Measurements from ENCODE around the gene MAP2K4. TPM values are rescaled to one million over a fixed set of nuclear protein-coding genes. Genes with fewer than 3 reads are reported as not detected.
"Not testable (repeated sequence)": the region's sequence is repeated elsewhere in the genome, so short reads cannot be mapped to it uniquely, and the experiment has no call there.

MAP2K4 gene
- total and polyA plus RNA-seq, 2 of the 4 experiments (the other 2 are of a cell fraction), result 14.5 to 32.6 TPM

DNA sequence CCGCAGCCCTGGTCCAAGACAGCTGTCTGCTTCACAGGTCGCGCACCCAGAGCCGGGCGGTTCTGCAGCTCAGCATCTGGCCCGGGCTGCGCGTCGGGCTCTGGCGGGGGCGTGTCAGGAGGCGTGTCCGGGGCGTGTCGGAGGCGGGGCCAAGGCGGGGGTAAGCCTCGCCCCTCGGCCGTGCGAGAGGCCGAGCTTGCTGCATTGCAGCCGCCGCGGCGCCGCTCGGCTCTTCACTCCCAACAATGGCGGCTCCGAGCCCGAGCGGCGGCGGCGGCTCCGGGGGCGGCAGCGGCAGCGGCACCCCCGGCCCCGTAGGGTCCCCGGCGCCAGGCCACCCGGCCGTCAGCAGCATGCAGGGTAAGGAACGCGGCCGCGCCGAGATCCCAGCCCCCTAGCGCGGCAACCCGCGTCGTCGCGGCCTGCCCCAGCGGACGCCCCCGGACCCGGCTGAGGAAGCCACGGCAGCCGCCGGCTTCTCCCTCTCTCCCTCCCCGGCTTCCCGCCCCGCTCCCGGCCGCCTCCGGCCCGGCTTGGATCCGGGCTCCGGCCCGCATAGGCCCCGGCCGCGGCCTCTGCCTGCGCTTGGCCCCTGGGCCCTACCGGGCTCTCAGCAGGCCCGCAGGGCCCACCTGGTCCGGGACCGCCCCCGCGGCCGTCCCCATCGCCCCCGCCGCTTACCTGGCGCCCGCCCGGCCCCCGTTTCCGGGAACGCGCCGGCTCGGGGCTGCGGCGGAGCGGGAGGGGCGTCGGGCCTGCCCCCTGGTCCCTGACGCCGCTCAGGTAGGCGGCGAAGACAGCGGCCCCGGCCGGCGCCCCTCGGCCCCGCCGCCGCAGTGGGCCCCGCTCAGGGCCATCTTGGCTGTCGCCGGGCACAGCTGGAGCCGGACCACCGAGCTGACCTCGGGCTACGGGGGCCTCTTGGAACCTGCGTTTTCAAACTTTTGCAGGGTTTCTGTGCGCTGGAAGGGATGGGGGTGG lies at the start of gene MAP2K4 (continued):
- peak; percentile 67; the same call in 1 of the 2 replicates for TF ChIP-seq MXI1 (IDR thresholded peaks at IDR 0.05; ENCODE audit: borderline replicate concordance, low read depth, low read length)
- TF ChIP-seq, protein P1, sequence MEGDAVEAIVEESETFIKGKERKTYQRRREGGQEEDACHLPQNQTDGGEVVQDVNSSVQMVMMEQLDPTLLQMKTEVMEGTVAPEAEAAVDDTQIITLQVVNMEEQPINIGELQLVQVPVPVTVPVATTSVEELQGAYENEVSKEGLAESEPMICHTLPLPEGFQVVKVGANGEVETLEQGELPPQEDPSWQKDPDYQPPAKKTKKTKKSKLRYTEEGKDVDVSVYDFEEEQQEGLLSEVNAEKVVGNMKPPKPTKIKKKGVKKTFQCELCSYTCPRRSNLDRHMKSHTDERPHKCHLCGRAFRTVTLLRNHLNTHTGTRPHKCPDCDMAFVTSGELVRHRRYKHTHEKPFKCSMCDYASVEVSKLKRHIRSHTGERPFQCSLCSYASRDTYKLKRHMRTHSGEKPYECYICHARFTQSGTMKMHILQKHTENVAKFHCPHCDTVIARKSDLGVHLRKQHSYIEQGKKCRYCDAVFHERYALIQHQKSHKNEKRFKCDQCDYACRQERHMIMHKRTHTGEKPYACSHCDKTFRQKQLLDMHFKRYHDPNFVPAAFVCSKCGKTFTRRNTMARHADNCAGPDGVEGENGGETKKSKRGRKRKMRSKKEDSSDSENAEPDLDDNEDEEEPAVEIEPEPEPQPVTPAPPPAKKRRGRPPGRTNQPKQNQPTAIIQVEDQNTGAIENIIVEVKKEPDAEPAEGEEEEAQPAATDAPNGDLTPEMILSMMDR (conservative IDR thresholded peaks at IDR 0.05; ENCODE audit: low read depth, low read length), result no peak
- TF ChIP-seq MAFK (IDR thresholded peaks at IDR 0.05; ENCODE audit: low read depth, low read length), result no peak

DNA sequence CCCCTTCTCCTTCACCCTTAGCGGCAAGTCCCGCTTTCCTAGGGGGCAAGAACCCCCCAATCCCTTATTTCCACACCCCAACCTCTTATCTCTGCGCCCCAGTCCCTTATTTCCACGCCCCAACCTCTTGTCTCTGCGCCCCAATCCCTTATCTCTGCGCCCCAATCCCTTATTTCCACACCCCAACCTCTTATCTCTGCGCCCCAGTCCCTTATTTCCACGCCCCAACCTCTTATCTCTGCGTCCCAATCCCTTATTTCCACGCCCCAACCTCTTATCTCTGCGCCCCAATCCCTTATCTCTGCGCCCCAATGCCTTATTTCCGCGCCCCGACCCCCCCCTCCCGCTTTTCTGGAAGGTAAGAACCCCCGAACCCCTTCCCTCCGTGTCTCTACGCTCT lies 47.9 kb upstream of the MAP2K4 start:
- DNase-seq; H4K91ac ChIP-seq (ENCODE audit: insufficient read depth, low read depth, low read length); H3K4me1 ChIP-seq (ENCODE audit: control insufficient read depth, insufficient read depth, low read length); H3K18ac ChIP-seq (ENCODE audit: low read depth, low read length); H3K4ac ChIP-seq (ENCODE audit: low read depth, low read length); H2BK5ac ChIP-seq (ENCODE audit: low read depth, low read length, poor library complexity, severe bottlenecking); H3K27me3 ChIP-seq (ENCODE audit: control insufficient read depth, insufficient read depth, low read length); H4K8ac ChIP-seq (ENCODE audit: low read depth in 2 of 2, low read length in 2 of 2); H3K9ac ChIP-seq (ENCODE audit: low read depth, low read length); POLR2A ChIA-PET (ENCODE audit: unreplicated experiment); H3K9me3 ChIP-seq (ENCODE audit: control insufficient read depth, insufficient read depth, low read length); BruUV-seq (replicated peaks); H2BK120ac ChIP-seq (ENCODE audit: low read depth, low read length); CTCF ChIA-PET; H3K56ac ChIP-seq (ENCODE audit: extremely low read depth, insufficient read depth, low read length); ATAC-seq (ENCODE audit: low read depth); H4K20me1 ChIP-seq (ENCODE audit: insufficient read depth, low read length); H3K23ac ChIP-seq (ENCODE audit: low read depth, low read length); H3K27ac ChIP-seq (ENCODE audit: insufficient read depth, low read length); intact Hi-C loops (cut with micrococcal nuclease); H2BK20ac ChIP-seq (ENCODE audit: low read depth, low read length); in situ Hi-C loops (cut with MboI; ENCODE audit: low sequenced_read_pairs); H3K9me1 ChIP-seq (ENCODE audit: insufficient read depth, low read length); H3K79me1 ChIP-seq (ENCODE audit: low read depth in 1 of 2, low read length in 2 of 2); H3K36me3 ChIP-seq (ENCODE audit: control insufficient read depth, insufficient read depth, low read length); H2AFZ ChIP-seq (replicated peaks; ENCODE audit: low read length, poor library complexity); dilution Hi-C loops (cut with HindIII; ENCODE audit: low sequenced_read_pairs, unreplicated experiment); H3K4me3 ChIP-seq (ENCODE audit: insufficient read depth, low read depth, low read length); H2AK5ac ChIP-seq (ENCODE audit: low read depth, low read length); H3K14ac ChIP-seq (replicated peaks; ENCODE audit: low read depth, low read length); H2AK9ac ChIP-seq (replicated peaks; ENCODE audit: low read depth, low read length, poor library complexity); H2BK15ac ChIP-seq (ENCODE audit: low read depth, low read length); H3K4me2 ChIP-seq (ENCODE audit: low read depth, low read length); H4K5ac ChIP-seq (ENCODE audit: low read depth, low read length): not testable (repeated sequence)
- 88% methylated on average over 15 of the region's 19 CpGs; no CpG with 5 or more reads in 1 of the 2 experiments for WGBS, 2 experiments (ENCODE audit: extremely low coverage in 2 of 2, insufficient read length in 1 of 2)

All from IMR-90 (cell line).